Peyer's patch (tissue), 4 donors: ENCODE measurements around the gene HEXD. TPM values are rescaled to one million over a fixed set of nuclear protein-coding genes. Genes with fewer than 3 reads are reported as not detected.
A peak's percentile ranks its signal among the peaks of the same experiment; 100 is the strongest.

Experiments used
- DNase-seq, 3 donors: peaks; one replicate each; pipeline ENCODE4 v3.0.0-alpha.2; 2017 to 2019
- H3K27ac ChIP-seq, 4 donors: fragments of 200-600 bp; sonication (generic); one replicate each; pipeline ENCODE4 v1.5.1; 2016 to 2019
- H3K27me3 ChIP-seq, 2 donors: fragments of 200-600 bp; sonication (generic); one replicate each; pipeline ENCODE4 v1.5.1; 2019
- H3K36me3 ChIP-seq, 3 donors: fragments of 200-600 bp; sonication (generic); one replicate each; pipeline ENCODE4 v1.5.1; 2016 to 2019
- H3K4me1 ChIP-seq, 4 donors: fragments of 200-600 bp; sonication (generic); one replicate each; pipeline ENCODE4 v1.5.1; 2016 to 2019
- H3K4me3 ChIP-seq, 4 donors: fragments of 200-600 bp; sonication (generic); 1 replicate in 3 of 4; 2 replicates in 1 of 4; pipeline ENCODE4 v1.5.1; 2016 to 2019; ENCODE audit warnings: mild to moderate bottlenecking in 1 of 4
- H3K9me3 ChIP-seq, 4 donors: fragments of 200-600 bp; sonication (generic); one replicate each; pipeline ENCODE4 v1.5.1; 2016 to 2019; ENCODE audit warnings: mild to moderate bottlenecking in 1 of 4
- CTCF ChIP-seq, 6 experiments: fragments of 450-650 bp in 4 of 6; fragments of 200-600 bp in 2 of 6; sonication (generic) in 1 of 6; IDR thresholded peaks; one replicate each; pipeline ENCODE4 v1.5.1; 2017 to 2019; ENCODE audit warnings: antibody characterized with exemption in 6 of 6, mild to moderate bottlenecking in 3 of 6, moderate library complexity in 1 of 6
- POLR2A ChIP-seq, 2 donors: fragments of 450-650 bp; IDR thresholded peaks; one replicate each; pipeline ENCODE4 v1.5.1; 2017; ENCODE audit warnings: antibody characterized with exemption in 2 of 2, mild to moderate bottlenecking in 2 of 2, moderate library complexity in 2 of 2
- total RNA-seq, 4 donors: library from RNA; depleted of rRNA; stranded (reverse); fragments of >200 nt; gene quantifications; one replicate each; pipeline ENCODE4 v1.1.0, GENCODE V29; 2016

The HEXD gene
- total RNA-seq, 4 donors from 2014 or later = 42.7 to 128 (median 80.5) TPM

DNA sequence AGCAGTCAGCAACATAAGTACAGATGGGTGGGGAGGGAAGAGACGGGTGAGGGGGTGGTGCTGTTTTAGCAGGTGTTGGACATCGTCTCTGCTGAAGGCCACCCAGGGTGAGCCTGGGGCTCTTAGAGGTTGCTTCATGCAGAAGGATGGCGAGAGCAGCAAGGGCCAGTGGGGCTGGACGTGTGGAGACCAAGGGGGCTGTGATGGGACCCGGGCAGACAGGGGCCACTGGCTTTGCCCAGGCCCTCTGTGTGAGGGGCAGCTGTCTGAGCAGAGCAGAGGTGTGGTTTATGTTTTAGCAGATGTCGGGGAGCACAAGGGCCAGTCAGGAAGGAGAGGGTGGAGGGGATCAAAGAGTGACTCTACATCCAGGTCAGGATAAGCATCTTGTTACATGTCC lies 45.2 kb downstream of the HEXD start:
- TF ChIP-seq POLR2A (IDR thresholded peaks at IDR 0.05) (no peak), CTCF (IDR thresholded peaks at IDR 0.05) (no peak)
- no peak overlapping the region for H3K27ac ChIP-seq

DNA sequence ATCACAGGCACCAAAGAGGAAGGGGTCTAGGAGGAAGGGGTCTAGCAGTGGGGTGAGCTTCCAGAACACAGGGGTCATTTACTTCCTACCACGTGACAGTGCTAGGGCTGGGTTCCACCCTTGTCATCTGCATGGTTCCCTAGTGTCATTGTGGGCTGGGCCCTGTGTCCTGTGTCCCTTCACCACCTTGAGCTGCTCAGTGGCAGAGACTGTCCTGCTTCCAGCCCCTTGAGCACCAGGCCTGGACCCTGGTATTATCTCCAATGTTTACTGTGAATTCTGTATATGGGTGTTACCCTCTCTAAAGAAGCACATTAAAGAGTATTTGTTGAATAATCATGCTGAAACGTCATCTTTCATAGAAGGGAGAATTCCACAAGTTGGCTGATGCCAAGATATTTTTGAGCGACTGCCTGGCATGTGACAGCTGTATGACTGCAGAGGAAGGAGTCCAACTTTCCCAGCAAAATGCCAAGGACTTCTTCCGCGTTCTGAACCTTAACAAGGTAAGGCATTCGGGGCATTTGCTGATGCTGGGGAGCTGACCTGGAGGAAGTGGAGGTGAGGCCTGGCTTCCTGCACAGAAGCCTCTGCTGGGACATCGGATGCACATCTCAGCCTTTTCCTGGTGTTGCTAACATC lies 45.9 kb downstream of the HEXD start:
- Histone ChIP-seq H3K9me3 (no peaks in the 10 kb centered on the region), H3K36me3 (peaks cover 0 to 85% (median 0%) of the 10 kb centered on the region in 3 donors), H3K4me1 (peaks cover 0 to 9% (median 1%) of the 10 kb centered on the region in 4 donors), H3K27ac (peak overlapping the region in 1 of 4 donors; percentile 5), H3K27me3 (no peaks in the 10 kb centered on the region), H3K4me3 (no peak overlapping the region)
- TF ChIP-seq CTCF (IDR thresholded peaks at IDR 0.05) (no peak), POLR2A (IDR thresholded peaks at IDR 0.05) (no peak)
- DNase-seq = no peak

More for the DNA sequence above, 45.2 kb downstream of the HEXD start:
- no peaks in the 10 kb centered on the region for H3K9me3 ChIP-seq
- peaks cover 0 to 9% (median 1%) of the 10 kb centered on the region in 4 donors for H3K4me1 ChIP-seq
- no peak overlapping the region for H3K4me3 ChIP-seq
- no peak for DNase-seq
- peaks cover 0 to 78% (median 0%) of the 10 kb centered on the region in 3 donors for H3K36me3 ChIP-seq
- H3K27me3 ChIP-seq = no peaks in the 10 kb centered on the region

DNA sequence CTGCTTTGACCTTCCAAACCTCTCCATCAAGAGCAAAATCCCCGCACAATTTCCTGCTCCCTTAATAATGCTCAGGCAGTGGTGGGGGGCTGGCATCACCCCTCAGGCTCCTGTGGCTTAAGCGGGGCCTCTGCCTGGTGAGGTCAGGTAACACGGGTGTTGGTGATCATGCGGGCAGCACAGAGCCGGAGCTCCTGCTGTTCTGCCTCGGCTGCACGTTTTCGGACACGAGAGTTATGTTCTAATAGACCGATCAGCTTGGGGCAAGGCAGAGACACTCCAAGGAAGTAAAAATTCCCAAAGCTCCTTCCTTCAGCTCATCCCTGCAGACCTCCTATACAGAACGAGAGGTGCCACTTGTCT lies 46.4 kb downstream of the HEXD start:
- no peak for DNase-seq
- TF ChIP-seq CTCF (IDR thresholded peaks at IDR 0.05) (no peak), POLR2A (IDR thresholded peaks at IDR 0.05) (no peak)
- no peaks in the 10 kb centered on the region for H3K9me3 ChIP-seq
- H3K4me1 ChIP-seq = peaks cover 0 to 5% (median 0%) of the 10 kb centered on the region in 4 donors
- no peaks in the 10 kb centered on the region for H3K27me3 ChIP-seq
- peaks cover 0 to 90% (median 0%) of the 10 kb centered on the region in 3 donors for H3K36me3 ChIP-seq
- no peak overlapping the region for H3K4me3 ChIP-seq
- H3K27ac ChIP-seq = peak overlapping the region in 1 of 4 donors; percentile 5

GRCh38 chr17:82465023-82465603 lies 47.0 kb downstream of the HEXD start:
- peaks cover 0 to 93% (median 0%) of the 10 kb centered on the region in 3 donors for H3K36me3 ChIP-seq
- H3K4me3 ChIP-seq = no peak overlapping the region
- no peaks in the 10 kb centered on the region for H3K4me1 ChIP-seq
- no peaks in the 10 kb centered on the region for H3K27me3 ChIP-seq
- DNase-seq = no peak
- TF ChIP-seq CTCF (IDR thresholded peaks at IDR 0.05) (no peak), POLR2A (IDR thresholded peaks at IDR 0.05) (no peak)
- H3K9me3 ChIP-seq = no peaks in the 10 kb centered on the region
- no peak overlapping the region for H3K27ac ChIP-seq

GRCh38 chr17:82468692-82469091 lies 50.5 kb downstream of the HEXD start:
- H3K4me1 ChIP-seq = no peaks in the 10 kb centered on the region
- H3K4me3 ChIP-seq = no peak overlapping the region
- no peaks in the 10 kb centered on the region for H3K27me3 ChIP-seq
- TF ChIP-seq POLR2A (IDR thresholded peaks at IDR 0.05) (no peak), CTCF (IDR thresholded peaks at IDR 0.05) (no peak)
- H3K27ac ChIP-seq = no peak overlapping the region
- H3K9me3 ChIP-seq = no peaks in the 10 kb centered on the region
- no peak for DNase-seq
- peaks cover 0 to 86% (median 0%) of the 10 kb centered on the region in 3 donors for H3K36me3 ChIP-seq
